CD4-positive, alpha-beta T cell treated with Interleukin-15 for 1 hour (primary cell): ENCODE measurements around the gene CHRM2.

Experiments used
- DNase-seq: peaks from one replicate; pipeline ENCODE4 v3.0.0-alpha.2; 2020

CHRM2 gene

GRCh38 chr7:137038706-137039105 lies 170.3 kb downstream of the CHRM2 start:
- no peak for DNase-seq

DNA sequence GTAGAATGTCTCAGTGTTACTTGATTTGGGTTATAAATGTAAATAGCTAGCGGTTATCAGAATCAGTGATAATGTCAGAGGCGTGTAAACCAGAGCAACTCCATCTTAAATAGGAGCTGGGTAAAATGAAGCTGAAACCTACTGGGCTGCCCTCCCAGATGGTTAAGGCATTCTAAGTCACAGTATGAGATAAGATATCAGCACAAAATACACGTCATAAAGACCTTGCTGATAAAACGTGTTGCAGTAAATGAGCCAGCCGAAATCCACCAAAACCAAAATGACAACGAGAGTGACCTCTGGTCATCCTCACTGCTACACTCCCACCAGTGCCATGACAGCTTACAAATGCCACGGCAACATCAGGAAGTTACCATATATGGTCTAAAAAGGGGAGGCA lies 172.3 kb downstream of the CHRM2 start:
- no peak for DNase-seq

- no peak for DNase-seq
Measured at GRCh38 chr7:137045573-137045972, 177.1 kb downstream of the CHRM2 start.

GRCh38 chr7:137069249-137069963 lies 201.0 kb downstream of the CHRM2 start:
- no peak for DNase-seq
